Measurements from ENCODE around the gene ERICH6.

The ERICH6 gene

DNA sequence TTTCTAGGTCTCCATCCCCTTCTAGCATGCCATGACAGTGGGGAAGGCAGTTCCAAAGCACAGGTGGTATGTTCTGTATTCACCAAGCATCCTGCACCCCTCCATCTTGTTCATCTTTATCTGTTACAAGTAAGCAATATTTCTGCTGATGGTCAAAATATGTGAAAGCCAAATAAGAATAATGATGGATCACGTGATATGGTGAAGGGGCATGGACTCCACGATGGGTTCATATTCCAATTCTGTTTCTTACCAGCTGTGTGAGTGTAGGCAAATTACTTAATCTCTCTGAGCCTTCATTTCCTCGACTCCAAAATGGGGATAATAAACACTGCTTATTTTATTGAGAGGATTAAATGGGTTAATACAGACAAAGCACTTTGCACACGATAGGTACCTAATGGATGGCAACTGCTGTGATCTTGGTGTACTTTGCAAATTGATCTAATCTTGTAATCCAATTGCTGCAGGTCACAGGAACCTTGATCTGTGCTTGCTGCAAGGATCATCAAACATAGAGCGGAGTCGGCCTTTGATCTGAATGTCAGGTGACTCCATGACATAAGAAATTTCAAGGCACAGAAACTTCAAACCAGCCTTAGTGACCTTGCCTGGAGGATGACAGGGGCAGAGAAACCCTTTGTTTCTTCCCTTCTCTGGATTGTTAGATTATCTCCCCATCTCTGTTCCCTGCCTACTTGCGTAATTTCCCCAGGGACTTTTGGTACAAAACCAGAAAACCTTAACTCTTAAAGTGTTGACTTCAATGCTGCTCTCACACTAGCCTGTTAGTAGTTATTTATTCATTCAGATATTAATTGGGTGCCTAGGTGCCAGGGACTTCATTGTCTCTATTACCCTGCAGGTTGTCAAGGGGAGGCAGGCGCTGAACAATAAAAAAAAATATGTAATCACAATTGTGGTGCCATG is 33.4 kb upstream of the ERICH6 start:
- peak; percentile 52 to 66 (median 59) for DNase-seq

DNA sequence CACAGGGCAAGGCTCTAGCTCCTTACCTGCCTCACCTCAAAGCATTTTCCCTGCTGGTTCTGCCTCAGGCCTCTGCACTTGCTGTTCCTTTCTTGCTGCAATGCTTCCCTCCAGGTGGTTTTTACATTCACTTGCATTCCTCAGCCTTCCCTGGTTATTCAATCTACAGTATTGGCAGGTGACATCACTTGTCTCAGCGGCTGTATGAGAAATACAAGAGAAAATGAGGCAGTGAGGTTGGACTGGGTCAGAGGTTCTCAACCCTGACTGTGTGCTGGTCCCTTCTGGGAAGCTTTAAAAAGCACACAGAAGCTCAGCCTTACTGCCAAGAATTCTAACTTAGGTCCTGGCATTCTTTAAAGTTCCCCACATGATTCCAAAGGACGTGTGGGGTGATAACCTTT is 32.6 kb upstream of the ERICH6 start:
- DNase-seq, result no peak

DNA sequence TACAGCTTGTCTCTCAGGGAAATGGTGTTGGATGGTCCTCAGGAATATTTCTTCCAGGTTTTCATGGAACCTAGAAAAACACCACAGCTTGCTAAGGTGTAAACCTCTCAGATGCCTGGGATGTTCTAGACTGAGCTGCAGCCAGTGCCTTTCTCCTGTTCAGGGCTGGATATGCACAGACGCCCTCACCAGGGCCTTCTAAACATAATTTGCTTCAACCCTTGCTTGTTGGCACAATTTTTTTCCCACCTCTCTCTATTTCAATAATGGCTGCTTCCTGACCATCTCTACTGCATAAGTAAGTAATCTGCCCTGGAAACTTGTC is 31.0 kb upstream of the ERICH6 start:
- DNase-seq, result no peak

DNA sequence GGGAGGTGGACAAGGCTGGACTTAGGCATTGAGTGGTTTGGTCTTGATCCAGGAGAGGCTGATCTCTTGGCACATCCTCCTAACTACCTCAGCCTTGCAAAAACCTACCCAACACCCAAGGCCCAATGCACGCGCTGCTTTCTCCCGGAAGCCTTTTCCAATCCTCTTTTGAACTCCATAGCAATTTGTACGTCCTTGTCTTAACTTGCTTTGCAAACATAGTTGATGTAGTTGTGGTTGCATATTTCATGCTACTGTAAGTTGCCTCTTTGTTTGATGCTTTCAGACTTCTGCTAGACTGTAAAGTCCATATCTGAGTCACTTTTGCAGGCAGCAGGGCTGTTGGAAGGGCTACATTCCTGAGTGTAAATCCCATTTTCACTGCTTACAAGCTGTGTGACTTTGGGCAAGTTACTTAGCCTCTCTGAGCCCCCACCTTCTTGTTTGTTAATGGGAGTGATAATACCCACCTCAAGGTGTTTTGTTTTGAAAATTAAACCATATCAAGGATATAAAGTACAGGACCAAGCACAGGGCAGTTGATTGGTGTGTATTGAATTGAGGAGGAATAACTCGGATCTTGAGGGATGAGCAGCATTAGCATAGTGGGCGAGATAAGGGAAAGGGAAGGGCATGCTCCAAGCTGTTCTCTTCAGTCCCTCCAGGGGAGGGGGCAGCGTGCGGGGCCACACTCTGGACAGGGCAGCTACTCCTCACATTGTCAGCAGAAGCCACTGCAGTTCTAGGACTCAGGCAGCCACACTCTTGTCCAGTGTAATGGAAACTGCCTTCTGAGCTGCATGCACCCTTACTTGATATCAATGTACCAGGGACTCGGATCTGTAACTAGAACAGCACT is 30.4 kb upstream of the ERICH6 start:
- DNase-seq, result no peak

DNA sequence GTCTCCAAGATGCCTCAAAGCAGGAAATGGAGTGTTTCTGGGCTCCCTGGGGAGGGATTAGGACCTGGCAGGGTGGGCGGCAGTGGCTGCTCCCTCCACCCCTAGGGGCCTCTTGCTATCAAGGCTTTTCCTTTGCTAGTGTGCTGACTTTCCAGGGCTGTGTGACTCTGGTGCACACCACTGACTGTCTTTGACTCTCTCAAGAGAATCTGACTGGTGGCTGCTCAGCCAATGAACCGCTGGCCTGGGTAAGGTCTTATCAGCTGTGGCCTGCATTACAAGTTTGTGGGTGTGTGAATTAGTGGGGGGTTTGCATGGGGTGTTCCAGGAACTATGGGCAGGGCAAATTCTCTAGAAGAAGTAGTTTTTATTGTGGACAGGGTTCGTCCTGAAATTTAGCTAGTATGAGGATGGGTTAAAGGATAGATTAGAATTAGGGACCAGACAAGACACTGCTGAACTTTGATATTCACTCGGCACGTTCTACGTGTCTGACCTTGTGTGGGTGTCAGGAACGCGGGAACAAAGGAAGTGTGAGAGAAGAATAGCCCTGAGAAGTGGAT is 29.7 kb upstream of the ERICH6 start:
- no peak for DNase-seq

DNA sequence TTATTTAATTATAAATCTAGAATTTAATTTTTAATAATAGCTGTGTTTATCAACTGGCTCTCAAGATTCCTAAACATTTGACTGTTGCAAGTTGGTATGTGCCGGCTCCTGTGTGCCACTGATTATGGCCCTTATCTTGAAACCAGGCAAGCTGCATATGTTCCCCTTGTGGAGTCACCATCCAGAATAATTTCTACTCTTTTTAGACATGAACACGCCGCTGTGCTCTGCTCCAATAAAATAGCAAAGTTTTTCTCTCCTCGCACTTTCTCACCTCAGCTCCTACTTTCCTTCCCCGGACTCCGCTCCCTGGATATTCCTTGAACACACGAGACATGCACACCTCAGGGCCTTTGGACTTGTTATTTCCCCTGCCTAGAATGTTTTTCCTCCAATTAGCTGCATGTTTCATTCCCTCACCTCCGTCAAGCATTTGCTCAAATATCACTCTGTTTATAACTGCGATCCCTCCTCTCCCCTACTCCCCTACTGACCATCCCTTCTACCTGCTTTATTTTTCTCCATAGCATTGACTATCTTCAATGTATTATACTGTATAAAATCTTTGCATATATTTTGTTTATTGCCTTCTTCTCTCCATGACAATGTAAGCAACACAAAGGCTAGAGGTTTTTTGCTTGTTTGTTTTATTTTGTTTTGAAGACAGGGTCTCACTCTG is 26.1 kb upstream of the ERICH6 start:
- DNase-seq, result no peak

DNA sequence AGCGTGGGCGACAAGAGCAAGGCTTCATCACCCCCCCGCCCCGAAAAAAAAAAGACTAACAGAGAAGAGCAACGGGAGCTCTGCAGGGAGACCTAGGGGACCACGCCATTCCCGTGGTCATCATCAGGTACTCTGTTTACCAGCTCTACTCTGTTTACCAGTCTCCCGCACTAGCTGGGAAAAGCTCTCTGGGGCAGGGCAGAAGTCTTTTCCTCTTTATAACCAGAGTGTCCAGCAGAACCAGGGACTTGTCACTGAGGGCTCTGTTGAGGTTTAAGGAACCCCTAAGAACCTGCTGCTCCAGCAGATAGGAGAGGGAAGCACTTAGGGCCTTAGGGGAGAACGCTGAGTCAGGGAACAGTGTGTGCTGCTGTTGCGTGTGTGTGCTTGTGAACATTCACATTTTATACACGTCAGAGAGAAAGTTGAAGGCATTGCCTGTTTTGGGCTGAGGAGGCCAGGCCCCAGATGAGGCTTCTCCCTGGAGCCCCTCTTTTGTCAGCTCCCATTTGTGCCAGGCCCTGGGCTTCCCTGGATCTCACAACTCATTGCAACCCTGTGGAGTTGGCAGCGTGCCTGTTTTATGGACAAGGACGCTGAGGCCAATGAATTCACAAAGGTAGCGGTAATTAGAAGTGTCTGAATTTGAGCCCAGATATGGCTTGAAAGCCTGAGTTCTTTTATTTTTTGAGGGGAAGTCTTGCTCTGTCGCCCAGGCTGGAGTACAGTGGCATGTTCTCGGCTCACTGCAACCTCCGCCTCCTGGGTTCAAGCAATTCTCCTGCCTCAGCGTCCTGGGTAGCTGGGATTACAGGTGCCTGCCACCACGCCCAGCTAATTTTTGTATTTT is 24.2 kb upstream of the ERICH6 start:
- DNase-seq, result peak; percentile 48 to 51 (median 50)

DNA sequence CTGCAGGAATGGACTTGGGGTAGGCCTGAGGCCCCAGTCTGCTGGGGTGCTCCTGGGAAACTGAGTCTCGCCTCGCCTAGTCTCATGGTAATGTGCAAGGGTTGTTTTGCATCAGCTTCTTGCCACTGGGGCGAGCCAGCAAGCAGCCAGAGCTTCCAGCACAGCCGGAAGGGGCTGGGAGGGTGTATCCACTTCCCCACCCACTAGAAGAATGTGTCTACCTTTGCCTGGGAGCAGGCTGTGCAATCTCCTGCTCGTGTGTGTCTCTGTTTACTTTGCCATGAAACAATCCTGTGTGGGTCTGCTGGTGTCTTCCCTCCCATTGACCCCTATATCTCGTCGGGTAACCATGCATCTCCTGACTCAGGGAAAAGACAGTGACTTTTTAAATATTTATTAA is 21.8 kb upstream of the ERICH6 start:
- no peak for DNase-seq

DNA sequence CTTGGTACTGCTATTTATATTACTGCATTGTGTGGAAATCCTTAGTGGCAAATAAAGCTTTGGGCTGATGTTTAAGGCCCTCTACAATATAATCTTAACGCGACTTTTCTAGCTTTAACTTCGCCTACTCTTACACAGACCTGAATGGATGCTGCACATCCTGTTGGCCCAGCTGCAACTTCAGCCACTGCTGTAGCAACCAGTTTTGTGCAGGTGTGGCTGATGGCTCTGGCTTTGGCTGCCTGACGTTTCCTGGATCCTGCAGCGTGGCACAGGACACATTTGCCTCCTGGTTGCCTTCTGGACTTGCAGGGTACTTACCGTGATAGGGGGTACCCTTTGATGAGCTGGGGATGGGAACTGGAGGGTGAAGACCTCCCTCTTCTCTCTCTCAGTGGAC is 20.2 kb upstream of the ERICH6 start:
- DNase-seq, result no peak

DNA sequence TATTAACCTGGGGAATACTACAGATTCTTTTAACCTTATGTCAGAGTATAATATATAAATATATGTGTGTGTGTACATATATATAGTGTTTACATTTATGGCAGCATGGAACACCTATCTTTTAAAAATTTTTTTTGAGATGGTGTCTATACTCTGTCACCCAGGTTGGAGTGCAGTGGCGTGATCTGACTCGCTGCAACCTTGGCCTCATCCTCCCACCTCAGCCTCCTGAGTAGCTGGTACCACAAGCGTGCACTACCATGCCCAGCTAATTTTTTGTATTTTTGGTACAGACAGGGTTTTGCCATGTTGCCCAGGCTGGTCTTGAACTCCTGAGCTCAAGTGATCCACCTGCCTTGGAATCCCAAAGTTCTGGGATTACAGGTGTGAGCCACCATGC is 18.5 kb upstream of the ERICH6 start:
- DNase-seq, result no peak

DNA sequence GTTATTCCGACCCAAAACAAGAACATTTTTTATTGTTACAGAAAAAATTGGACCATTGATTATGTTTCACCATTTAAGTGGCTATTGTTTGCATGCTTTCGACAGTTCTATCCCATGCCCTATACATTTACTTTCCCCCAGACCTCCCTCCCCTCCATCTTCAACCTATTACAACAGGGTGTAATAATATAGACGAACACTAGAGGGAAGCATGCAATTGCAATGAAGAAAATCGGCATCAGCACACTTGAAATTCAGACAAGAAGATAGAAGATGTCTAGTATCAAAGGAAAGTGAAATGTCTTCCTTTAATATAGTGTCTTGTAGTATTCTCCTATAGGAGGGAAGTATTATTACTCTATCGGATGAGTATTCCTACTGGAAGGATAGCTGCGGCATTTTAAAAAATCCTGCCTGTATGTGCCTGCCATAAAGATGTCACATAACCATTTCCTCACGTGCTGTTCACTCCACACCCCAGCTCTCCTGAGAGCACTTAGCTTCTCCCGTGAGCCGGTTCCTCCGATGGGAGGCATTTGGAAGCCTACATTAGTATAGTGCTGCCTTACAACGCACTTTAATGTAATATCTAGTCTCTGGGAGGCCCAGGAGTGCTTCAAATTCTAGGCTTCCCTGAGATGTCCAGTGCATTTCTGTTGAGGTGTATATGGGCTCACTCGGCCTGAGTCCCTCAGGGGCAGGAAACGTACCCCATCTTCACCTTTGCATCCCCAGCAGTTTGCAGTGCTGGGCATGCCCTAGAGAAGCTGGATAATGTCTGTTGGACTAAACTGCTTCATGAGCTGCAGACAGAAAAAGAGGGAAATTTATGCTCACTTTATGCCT is 17.8 kb upstream of the ERICH6 start:
- peak; percentile 76 to 88 (median 80) for DNase-seq

DNA sequence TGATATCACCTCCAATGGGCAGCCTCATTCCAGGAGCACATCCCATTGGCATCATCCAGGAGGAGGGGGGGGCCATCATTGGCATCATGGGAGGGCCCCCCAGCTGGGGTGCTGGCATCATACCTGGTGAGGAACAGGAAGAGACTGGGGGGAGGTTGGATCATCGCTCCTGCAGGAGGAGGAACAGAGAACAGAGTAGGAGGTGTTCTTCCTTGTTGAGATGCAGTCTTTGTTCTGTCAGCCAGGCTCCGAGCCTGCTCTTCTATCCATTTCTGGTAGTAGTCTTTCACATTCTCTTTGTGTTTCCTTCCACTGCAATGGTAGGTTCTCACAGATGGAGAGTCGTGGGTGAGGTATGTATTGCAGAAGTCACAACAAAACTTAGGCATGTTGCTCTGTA is 16.7 kb upstream of the ERICH6 start:
- DNase-seq, result no peak

DNA sequence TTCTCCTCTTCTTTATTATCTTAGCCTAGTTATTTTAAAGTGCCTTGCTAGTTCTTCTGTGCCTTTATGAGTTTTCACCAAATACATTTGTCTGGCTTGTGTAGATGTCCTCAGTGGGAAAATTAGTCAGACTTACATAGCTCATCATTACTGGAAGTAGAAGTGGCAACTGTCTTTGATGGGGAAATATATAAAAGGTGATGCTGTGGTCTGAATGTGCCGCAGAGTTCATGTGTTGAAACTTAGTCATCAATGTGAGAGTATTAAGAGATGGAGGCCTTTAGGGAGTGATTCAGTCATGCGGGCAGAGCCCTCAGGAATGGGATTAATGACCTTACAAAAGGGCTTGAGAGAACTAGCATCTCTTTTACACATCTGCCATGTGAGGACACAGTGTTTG is 6.4 kb upstream of the ERICH6 start:
- DNase-seq, result no peak

DNA sequence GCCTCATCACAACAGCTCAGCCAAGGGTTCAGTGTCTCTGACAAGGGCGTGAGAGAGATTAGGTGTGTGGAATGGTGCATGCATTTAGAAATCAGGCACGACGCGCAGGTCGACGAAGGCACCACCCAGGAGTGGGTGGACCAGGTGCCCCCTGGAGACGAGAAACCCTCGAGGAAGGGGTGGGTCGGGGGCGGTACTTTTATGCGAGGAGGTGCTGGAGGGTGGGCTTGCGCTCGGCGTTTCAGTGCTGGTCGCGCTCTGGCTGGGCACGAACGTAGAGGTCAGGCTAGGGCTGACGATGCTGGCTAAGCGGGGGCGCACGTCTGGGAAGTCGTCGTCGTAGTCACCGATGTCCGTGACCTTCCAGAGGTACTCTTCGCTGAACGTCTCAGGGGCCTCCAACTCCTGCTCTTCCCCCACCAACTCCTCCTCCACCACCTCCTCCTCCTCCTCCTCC is 393 bp downstream of the ERICH6 start:
- peak; percentile 48 to 50 (median 48) for DNase-seq

DNA sequence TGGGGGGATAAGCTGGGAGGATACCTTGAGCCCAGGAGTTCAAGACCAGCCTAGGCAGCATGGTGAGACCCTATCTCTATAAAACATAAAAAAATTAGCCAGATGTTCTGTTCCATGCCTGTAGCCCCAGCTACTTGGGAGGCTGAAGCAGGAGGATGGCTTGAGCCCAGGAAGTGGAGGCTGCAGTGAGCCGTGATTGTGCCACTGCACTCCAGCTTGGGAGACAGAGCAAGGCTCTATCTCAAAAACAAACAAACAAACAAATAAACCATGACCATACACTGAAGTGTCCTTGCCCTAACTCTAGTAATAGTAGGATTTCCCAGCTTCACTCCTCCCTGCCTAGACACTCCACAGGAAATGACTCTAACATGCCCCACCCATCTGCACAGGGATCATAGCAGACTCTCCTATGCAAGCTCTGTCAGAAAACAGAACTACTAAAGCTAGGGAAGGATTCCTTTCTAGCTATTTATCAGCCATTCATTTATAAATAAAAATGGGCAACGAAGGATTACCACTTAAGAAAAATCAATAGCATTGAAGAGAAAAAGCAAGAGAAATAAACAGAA is 4.6 kb downstream of the ERICH6 start:
- DNase-seq, result peak; percentile 72 to 81 (median 77)

DNA sequence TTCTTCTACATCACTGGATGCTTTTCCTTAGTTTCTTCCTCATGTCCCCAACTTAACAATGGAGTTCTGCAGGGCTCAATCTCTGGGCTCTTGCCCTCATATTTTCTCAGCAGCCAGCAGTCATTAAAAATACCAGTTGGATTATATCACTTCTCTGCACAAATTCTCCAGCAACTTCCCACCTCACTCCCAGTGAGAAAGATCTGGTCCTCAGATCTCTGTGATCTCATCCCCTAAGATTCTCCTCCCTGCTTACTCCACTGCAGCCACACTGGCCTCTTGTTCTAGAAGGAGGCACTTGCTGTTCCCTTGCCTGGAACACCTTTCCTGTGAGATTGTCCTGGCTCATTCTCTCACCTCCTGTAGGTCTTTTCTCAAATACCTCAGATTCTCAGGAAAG is 6.1 kb downstream of the ERICH6 start:
- no peak for DNase-seq

DNA sequence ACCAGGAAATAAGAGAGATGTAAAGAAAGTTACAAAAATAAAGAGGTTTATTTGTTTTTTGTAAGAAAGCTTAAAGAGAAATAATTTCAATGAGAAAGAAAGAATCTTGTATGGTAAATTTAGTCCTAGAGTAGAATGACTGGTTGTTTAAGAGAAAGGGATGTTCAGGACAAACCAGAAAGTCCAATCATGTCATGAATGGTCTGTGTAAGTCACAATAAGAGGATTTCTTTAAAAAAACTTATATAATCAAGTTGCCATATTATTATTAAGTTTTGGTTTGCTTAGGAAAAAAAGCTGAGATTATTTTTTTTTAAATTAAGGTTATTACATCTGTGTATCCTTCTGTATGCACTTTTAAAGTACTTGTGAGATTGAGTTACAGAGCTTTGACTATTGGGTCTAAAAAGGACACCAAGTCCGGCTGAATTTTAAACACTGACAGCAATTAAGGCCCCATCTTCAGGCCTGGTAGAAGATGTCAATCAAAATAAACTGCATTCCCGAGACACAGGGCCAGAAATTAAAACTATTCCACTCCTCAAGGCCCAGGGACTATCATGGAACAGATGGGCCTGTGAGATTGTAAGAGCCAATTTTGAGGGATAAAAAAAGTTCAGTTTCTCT is 12.2 kb downstream of the ERICH6 start:
- no peak for DNase-seq

DNA sequence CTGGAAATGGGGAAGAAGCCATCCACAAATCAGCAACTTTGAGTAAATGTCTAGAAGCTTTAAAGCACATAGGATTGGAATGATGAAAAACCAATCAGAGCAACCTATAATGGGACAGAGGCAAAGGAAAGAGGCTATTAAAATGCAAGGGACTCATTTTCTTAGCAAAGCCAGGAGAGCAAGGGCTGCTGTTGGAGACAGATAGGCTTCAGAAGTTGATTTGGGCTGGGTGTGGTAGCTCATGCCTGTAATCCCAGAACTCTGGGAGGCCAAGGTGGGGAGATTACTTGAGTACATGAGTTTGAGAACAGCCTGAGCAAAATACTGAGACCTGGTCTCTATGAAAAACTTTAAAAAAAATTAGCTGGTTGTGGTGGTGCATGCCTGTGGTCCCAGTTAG is 16.1 kb downstream of the ERICH6 start:
- no peak for DNase-seq

DNA sequence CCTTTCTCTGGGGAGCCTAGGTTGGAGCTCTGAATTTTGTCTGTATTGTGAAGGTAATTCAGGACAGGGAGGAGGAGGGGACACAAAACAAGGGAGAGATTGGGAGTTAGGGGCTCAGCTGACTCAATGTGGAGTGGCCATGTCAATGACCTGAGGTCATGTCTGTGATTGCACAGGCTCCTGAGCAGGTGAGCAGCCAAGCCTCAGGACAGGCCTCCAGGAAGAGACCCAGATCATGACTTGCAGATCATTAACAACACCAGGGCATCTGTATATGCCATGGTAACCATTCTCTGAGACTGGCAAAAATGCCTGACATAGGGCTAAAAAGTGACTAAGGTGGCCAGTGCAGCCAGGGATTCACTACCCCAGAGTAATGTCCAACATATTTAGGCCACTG is 20.9 kb downstream of the ERICH6 start:
- no peak for DNase-seq

DNA sequence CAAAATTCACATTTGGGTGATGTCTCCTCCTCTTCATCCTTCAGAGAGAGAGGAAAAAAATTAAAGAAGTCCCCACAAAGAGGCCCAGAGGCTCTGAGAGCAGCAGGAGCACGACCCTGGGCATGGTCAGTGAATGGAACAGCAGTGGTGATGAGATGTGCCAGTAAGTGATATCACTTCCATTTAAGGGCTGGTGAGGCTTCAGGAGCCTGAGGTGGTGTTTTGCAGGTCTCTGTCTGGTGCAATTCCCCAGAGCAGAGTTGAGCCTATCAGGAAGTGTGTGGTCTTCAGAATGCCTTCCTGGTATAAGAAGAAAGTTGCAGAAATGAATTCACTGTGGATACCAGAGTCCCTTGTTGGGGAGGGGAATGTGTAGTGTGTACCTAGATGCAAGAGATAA is 21.4 kb downstream of the ERICH6 start:
- DNase-seq, result no peak

Measured in suppressor macrophage treated with lipopolysaccharide for 1 hour (primary cell).